ENCODE measurements around the gene ZSCAN31. TPM values are rescaled to one million over a fixed set of nuclear protein-coding genes. Genes with fewer than 3 reads are reported as not detected.

The ZSCAN31 gene
- total and polyA plus RNA-seq, 9 of the 15 experiments (the other 6 are each of a cell fraction or from before 2014, with no cell fraction given): 3.9 to 12.1 (median 7.0) TPM

DNA sequence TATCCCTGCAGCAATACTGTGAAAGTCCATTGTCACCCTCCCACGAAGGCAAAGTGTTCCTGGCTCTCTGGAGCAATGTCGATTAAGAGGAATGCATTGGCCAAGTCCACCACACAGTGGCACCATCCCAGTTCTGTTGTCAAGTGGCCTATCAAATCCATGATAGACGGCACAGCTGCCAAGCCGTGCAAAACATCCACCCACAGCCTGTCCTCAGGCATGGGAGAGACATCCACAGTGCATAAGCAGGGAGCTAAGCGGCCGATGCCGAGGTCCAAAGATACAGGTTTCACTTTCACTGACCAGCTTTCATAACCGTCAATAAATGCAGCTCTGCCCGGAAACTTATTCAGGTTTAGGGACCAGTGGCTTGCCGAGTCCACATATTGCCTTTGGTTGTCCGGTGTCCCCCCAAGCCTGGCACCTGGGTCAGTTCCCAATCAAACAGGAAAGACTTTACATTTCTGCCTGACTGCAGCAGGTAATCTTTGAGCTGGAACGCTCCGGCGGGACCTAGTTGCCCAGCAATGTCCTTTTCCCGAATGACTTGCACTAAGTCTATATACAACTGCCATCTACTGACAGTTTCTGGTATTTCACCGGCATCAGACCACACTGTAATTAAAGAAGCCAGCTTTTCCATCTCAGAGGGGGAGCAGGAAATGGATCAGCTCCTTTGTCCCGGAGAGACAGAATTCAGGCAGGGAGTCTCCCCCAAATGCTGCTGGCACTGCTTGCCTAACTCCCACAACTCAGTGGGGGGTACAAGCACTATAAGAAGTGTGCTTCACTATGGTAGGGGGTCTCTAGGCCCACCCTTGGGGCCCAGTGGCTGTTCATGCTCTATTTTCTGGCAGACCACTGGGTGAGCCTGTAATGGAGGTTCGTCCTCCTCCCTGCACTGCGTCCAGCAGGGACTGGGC is 20.1 kb upstream of the ZSCAN31 start (continued):
- TF ChIP-seq, protein P1, sequence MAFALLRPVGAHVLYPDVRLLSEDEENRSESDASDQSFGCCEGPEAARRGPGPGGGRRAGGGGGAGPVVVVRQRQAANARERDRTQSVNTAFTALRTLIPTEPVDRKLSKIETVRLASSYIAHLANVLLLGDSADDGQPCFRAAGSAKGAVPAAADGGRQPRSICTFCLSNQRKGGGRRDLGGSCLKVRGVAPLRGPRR (CRISPR knock-in tag; IDR thresholded peaks at IDR 0.05): no peak
- TF ChIP-seq ZKSCAN1 (IDR thresholded peaks at IDR 0.05; ENCODE audit: low read depth, low read length) (no peak), NFXL1 (CRISPR knock-in tag; IDR thresholded peaks at IDR 0.05) (no peak), DPF2 (IDR thresholded peaks at IDR 0.05) (peak; percentile 38), SOX6 (IDR thresholded peaks at IDR 0.05) (no peak; the same call in none of the 2 replicates), KAT7 (CRISPR knock-in tag; IDR thresholded peaks at IDR 0.05; ENCODE audit: borderline replicate concordance) (peak; percentile 97; the same call in 1 of the 2 replicates), XRCC4 (IDR thresholded peaks at IDR 0.05; ENCODE audit: extremely low read depth, insufficient read depth, insufficient read length) (no peak), GABPB1 (CRISPR knock-in tag; IDR thresholded peaks at IDR 0.05) (peak; percentile 51; the same call in 1 of the 2 replicates), SP1 (CRISPR knock-in tag; IDR thresholded peaks at IDR 0.05) (peak; percentile 61), FUS (optimal IDR thresholded peaks at IDR 0.05; ENCODE audit: low read depth, low read length) (no peak), ZNF431 (CRISPR knock-in tag; IDR thresholded peaks at IDR 0.05) (no peak), MTF1 (CRISPR knock-in tag; IDR thresholded peaks at IDR 0.05; ENCODE audit: borderline replicate concordance) (no peak), ZNF707 (CRISPR knock-in tag; conservative IDR thresholded peaks at IDR 0.05) (no peak), HNRNPL (IDR thresholded peaks at IDR 0.05; ENCODE audit: low read depth, low read length) (no peak), SP2 (IDR thresholded peaks at IDR 0.05; ENCODE audit: extremely low read depth, low read depth, low read length, poor library complexity, severe bottlenecking) (no peak), GTF2A2 (tag; IDR thresholded peaks at IDR 0.05) (no peak), DNMT1 (IDR thresholded peaks at IDR 0.05) (no peak), TAF15 (IDR thresholded peaks at IDR 0.05; ENCODE audit: low read depth, low read length) (no peak), BACH1 (tag; IDR thresholded peaks at IDR 0.05) (peak; percentile 62; the same call in 1 of the 2 replicates), ILK (tag; IDR thresholded peaks at IDR 0.05; ENCODE audit: borderline replicate concordance, low read depth) (no peak), NCOA4 (IDR thresholded peaks at IDR 0.05; ENCODE audit: partially characterized antibody) (no peak)
- TF ChIP-seq, protein P2, sequence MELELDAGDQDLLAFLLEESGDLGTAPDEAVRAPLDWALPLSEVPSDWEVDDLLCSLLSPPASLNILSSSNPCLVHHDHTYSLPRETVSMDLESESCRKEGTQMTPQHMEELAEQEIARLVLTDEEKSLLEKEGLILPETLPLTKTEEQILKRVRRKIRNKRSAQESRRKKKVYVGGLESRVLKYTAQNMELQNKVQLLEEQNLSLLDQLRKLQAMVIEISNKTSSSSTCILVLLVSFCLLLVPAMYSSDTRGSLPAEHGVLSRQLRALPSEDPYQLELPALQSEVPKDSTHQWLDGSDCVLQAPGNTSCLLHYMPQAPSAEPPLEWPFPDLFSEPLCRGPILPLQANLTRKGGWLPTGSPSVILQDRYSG (tag; conservative IDR thresholded peaks at IDR 0.05; ENCODE audit: low read depth): no peak; the same call in 1 of the 2 replicates
- TF ChIP-seq, protein P3, sequence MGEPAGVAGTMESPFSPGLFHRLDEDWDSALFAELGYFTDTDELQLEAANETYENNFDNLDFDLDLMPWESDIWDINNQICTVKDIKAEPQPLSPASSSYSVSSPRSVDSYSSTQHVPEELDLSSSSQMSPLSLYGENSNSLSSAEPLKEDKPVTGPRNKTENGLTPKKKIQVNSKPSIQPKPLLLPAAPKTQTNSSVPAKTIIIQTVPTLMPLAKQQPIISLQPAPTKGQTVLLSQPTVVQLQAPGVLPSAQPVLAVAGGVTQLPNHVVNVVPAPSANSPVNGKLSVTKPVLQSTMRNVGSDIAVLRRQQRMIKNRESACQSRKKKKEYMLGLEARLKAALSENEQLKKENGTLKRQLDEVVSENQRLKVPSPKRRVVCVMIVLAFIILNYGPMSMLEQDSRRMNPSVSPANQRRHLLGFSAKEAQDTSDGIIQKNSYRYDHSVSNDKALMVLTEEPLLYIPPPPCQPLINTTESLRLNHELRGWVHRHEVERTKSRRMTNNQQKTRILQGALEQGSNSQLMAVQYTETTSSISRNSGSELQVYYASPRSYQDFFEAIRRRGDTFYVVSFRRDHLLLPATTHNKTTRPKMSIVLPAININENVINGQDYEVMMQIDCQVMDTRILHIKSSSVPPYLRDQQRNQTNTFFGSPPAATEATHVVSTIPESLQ (CRISPR knock-in tag; IDR thresholded peaks at IDR 0.05): no peak
- TF ChIP-seq, protein P4, sequence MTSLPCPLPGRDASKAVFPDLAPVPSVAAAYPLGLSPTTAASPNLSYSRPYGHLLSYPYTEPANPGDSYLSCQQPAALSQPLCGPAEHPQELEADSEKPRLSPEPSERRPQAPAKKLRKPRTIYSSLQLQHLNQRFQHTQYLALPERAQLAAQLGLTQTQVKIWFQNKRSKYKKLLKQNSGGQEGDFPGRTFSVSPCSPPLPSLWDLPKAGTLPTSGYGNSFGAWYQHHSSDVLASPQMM (CRISPR knock-in tag; IDR thresholded peaks at IDR 0.05): no peak

Measured in K562 (cell line).